RPMI8226 (cell line): ENCODE results near the gene ASCL1.

Experiments
- DNase-seq: peaks from one replicate; pipeline ENCODE4 v3.0.0-alpha.2; 2015

The ASCL1 gene

DNA sequence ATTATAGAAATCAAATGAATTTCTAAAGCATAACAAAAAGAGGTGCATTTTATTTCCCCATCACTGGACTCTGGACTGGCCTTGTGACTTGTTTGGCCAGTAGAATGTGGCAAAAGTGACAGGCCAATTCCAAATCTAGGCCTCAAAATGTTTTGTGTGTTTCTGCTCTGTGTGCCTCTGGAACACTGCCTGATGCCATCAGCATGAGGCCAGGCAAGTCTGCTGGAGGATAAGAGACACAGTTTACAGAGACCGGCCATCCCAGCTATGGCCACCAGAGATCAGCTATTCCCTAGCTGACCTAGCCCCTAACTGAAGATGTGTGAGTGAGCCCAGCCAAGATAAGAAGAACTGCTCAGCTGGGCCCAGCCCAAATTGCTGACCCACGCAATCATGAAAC, 32.9 kb downstream of the ASCL1 start:
- DNase-seq, result no peak

DNA sequence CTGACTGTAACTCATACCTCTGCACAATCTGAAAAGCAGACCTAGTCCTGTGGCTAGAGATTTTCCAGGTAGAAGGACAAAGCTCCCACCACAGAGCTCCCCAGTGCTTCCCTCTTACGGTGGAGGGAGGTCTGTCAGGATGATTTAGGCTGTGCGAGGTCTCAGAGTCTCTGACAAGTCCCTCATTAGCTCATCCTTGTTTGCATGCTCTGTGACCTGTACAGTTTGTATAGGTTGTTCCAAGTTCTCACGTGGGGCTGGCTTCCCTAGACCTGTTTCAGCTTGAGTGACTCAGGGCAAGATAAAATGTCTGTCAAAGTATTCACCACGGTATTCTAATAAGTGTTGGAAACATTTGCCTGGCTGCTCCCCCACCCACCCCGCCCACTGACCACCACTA, 34.8 kb downstream of the ASCL1 start:
- DNase-seq, result no peak

GRCh38 chr12:102992720-102993119, 35.2 kb downstream of the ASCL1 start:
- no peak for DNase-seq

DNA sequence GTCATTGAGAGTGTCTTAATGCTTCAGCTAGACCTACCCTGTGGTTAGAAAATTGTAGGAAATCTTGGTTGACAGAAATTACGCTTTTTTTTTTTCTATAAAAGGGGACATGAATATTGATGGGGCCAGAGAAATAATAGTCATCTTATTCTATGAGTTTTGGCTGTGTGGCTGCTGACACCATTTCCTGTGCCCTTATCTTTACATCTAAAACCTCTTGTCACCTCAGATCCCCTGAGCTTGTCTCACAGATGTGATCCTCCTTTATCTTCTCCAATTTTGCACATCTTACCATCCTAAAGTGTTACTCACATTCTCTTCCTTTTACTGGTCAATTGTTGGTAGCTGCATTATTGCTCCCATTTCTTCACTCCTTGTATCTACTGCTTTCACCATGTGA, 36.1 kb downstream of the ASCL1 start:
- no peak for DNase-seq

DNA sequence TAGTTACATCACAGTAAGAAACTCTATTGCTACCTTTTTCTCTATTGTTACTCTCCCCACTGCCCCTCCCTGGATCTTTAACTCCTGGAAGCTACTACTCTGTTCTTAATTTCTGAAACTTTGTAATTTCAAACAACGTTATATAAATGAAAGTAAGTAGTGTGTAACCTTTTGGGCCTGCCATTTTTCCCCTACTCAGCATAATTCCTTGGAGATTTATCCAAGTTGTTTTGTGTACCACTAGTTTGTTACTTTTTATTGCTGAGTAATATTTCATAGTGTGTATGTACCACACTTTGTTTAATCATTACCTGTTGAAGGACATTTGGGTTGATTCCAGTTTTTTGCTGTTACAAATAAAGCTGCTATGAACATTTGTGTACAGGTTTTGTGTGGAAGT, 37.9 kb downstream of the ASCL1 start:
- DNase-seq, result no peak
